Lung (tissue), 12 donors: ENCODE data around the gene PKNOX1. TPM values are rescaled to one million over a fixed set of nuclear protein-coding genes. Genes with fewer than 3 reads are reported as not detected.

Source experiments
- ATAC-seq: fragments of 200-7000 bp; cut with Tn5 transposase; one replicate; pipeline ENCODE4 v1.9.1; 2020; ENCODE audit warnings: moderate number of reproducible peaks; ENCODE audit not compliant: insufficient read depth, low FRiP score
- DNase-seq, 3 donors: peaks; one replicate each; pipeline ENCODE4 v3.0.0-alpha.2; 2013 to 2017
- H3K27ac ChIP-seq, 2 donors: one replicate each; pipeline ENCODE4 v1.5.1; 2013; ENCODE audit warnings: mild to moderate bottlenecking in 2 of 2, moderate library complexity in 2 of 2, control low read depth in 1 of 2, inconsistent platforms in 1 of 2, low read depth in 1 of 2, low read length in 1 of 2
- H3K27me3 ChIP-seq, 3 donors: one replicate each; pipeline ENCODE4 v1.5.1; 2013; ENCODE audit warnings: low read length in 2 of 3; ENCODE audit not compliant: control insufficient read depth in 3 of 3, insufficient read depth in 3 of 3
- H3K36me3 ChIP-seq, 4 donors: one replicate each; pipeline ENCODE4 v1.5.1; 2013; ENCODE audit warnings: low read length in 4 of 4, mild to moderate bottlenecking in 1 of 4, moderate library complexity in 1 of 4; ENCODE audit not compliant: control insufficient read depth in 4 of 4, insufficient read depth in 4 of 4
- H3K4me1 ChIP-seq, 5 donors: one replicate each; pipeline ENCODE4 v1.5.1; 2013; ENCODE audit warnings: low read length in 5 of 5, mild to moderate bottlenecking in 2 of 5, moderate library complexity in 1 of 5; ENCODE audit not compliant: control insufficient read depth in 5 of 5, insufficient read depth in 5 of 5
- H3K4me3 ChIP-seq: one replicate; pipeline ENCODE4 v1.5.1; 2013; ENCODE audit warnings: mild to moderate bottlenecking, control low read depth, moderate library complexity
- H3K9ac ChIP-seq, 2 donors: one replicate each; pipeline ENCODE4 v1.5.1; 2013; ENCODE audit warnings: low read length in 2 of 2, control low read depth in 1 of 2; ENCODE audit not compliant: insufficient read depth in 1 of 2
- H3K9me3 ChIP-seq, 4 donors: one replicate each; pipeline ENCODE4 v1.5.1; 2013; ENCODE audit warnings: low read length in 3 of 4, mild to moderate bottlenecking in 1 of 4, moderate library complexity in 1 of 4; ENCODE audit not compliant: control insufficient read depth in 4 of 4, insufficient read depth in 3 of 4
- CTCF ChIP-seq: IDR thresholded peaks from 2 replicates; pipeline ENCODE4 v1.5.1; 2012; ENCODE audit warnings: mild to moderate bottlenecking; ENCODE audit errors: control extremely low read depth, extremely low read depth
- WGBS, 2 donors: extraction: QIAGEN DNeasy Blood & Tissue Kit; methylation state at CpG; one replicate each; pipeline ENCODE4 v1.1.7; 2013; 5-methylcytosine and 5-hydroxymethylcytosine counted together
- polyA plus RNA-seq, 2 donors: library from polyadenylated mRNA; stranded (reverse); fragments of 200-250 nt; gene quantifications; one replicate each; pipeline ENCODE4 v1.2.1, GENCODE V29; 2013
- total RNA-seq, 2 donors: library from RNA; depleted of rRNA in 1 of 2; stranded (reverse); fragments of >200 nt in 1 of 2; gene quantifications; one replicate each; pipeline ENCODE4 v1.2.1, GENCODE V29; 2014 to 2021
- donor health status: control.
- donor health status: control.
- donor health status: Bipolar disorder and iron deficiency.
- donor health status: healthy.
- donor health status: DM: yes; HTN: yes; CAD: no.

The PKNOX1 gene
- total and polyA plus RNA-seq, 4 donors = 9.6 to 40.4 (median 14.2) TPM

DNA sequence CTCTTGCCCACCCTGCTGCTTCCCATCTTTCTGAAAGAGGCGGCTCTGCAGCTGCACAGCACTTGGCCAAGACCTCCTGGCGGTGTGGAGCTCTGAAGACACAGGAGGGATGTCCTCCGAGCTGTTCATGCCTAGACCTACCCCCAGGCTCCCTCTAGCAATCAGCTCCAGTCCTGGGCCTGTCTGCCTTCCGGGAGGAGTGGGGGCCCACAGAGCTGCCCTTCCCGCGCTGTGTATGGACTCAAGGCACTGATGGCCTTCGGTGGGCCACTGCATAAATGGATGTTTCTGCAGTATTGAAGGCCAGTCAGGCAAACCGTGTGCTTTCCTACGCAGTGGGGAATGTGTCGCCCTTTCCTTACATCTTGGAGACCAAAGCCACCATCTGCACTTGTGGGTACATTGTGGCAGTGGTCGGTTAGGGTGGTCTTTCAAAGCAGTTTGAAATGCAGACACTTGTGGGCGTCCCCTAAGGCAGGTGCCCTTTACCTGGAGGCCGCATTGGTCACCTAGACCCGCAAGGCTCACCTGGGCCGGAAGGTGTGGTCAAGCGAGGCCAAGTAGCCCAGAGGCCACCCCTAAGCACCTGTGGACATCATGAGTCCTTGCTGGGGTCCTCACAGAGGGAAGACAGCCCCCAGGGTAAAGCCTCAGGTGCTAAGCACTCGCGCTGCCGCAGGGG, 912 bp upstream of the PKNOX1 start:
- H3K9ac ChIP-seq = peak overlapping the region; percentile 82 to 85
- peak overlapping the region; percentile 3 for H3K4me3 ChIP-seq
- peak overlapping the region; percentile 68 to 72 for H3K27ac ChIP-seq
- DNase-seq (no peak), ATAC-seq (peak; percentile 3)
- no peak for TF ChIP-seq CTCF
- H3K9me3 ChIP-seq = peaks cover 0 to 4% (median 0%) of the 10 kb centered on the region in 4 donors
- H3K36me3 ChIP-seq = peaks cover 0 to 6% (median 2%) of the 10 kb centered on the region in 4 donors
- H3K4me1 ChIP-seq = peaks cover 0 to 16% (median 5%) of the 10 kb centered on the region in 5 donors
- WGBS, 2 donors = 66 to 72% methylated on average over 19 of the region's 19 CpGs
- no peaks in the 10 kb centered on the region for H3K27me3 ChIP-seq

DNA sequence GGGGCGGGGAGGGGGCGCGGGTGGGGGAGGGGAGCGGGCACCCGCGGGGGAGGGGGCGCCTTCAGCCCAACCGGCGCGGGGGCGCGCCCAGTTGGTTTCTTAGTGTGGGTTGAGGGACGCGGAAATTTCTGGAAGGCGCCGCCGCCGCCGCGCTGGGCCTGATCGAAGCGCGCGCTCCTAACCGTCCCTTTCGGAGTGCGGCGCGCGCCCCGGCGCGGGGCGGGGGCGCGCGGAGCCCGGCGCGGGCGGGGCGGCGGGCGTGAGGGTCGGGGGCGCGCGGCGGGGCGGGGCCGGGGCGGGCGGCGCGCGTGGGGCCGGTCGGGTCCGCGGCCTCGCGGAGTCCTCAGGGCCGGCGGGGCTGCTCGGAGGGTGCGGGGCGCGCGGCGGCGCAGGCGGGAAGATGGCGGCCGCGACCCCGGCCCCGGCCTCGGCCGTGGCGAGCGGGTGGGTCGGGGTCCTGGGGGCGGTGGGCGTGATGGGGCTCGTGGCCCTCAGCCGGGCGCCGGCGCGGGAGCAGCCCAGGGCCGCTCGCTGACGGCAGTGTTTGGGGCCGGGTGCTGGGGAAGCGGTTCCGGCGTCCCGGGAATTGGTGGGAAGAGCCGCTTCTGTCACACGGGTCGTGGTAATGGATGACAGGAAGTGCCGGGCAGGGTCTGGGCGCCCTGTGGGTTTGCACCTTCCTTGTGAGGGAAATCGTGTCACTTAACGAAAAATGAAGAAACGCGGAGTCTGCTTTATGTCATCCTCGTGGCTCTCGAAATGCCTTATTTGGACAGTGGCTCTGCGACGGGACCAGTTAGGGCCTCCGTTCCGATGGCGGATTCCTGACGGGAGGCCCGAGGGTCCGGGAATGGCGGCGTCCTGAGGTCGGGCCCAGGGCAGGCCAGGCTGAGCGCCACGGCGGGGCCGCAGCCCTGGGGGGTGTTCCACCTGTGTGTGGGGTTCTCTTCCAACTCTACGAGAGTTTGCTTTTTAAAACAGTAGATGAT, 764 bp downstream of the PKNOX1 start:
- Histone ChIP-seq H3K9ac (peak overlapping the region; percentile 80 to 89), H3K4me3 (peak overlapping the region; percentile 62), H3K36me3 (peaks cover 0 to 9% (median 3%) of the 10 kb centered on the region in 4 donors), H3K27me3 (no peaks in the 10 kb centered on the region), H3K27ac (peak overlapping the region; percentile 97 to 98), H3K4me1 (peaks cover 0 to 16% (median 5%) of the 10 kb centered on the region in 5 donors), H3K9me3 (peaks cover 0 to 4% (median 0%) of the 10 kb centered on the region in 4 donors)
- DNase-seq = peak; percentile 60 to 86 (median 71)
- WGBS, 2 donors = 0 to 1% methylated on average over 47 to 122 of the region's 125 CpGs
- no peak for ATAC-seq
- no peak for TF ChIP-seq CTCF

DNA sequence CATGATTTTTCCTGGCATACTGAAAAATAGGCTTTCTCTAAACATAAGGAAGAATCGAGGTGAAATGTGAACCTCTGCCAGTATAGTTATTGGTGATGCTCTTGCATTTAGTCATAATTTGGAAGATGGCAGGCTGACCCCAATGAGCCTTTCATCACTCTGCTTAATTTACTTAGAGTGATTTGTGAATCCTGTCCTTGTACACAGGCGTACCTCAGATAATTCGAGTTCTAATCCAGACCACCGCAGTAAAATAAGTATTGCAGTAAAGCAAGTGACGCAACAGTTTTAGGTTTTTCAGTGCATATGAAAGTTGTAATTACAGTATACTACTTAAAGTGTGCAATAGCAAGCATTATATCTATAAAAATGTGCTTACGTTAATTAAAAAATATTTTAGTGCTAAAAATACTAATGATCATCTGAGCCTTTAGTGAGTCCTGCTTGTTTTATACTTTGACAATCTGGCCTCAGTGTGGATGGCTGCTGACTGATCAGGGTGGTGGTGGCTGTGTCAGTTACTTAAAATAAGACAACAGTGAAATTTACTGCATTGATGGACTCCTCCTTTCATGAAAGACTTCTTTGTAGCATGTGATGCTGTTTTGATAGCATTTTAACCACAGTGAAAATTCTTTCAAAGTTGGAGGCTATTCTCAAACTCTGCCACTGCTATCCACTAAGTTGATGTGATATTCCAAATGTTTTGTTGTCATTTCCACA, 1.7 kb downstream of the PKNOX1 start:
- DNase-seq = no peak
- no peak for ATAC-seq
- no peak for TF ChIP-seq CTCF
- 46% methylated on average over 6 of the region's 6 CpGs for WGBS, 2 donors
- Histone ChIP-seq H3K4me3 (no peak overlapping the region), H3K4me1 (peaks cover 0 to 16% (median 7%) of the 10 kb centered on the region in 5 donors), H3K27me3 (no peaks in the 10 kb centered on the region), H3K36me3 (peaks cover 0 to 9% (median 3%) of the 10 kb centered on the region in 4 donors), H3K9ac (peak overlapping the region; percentile 80 to 89), H3K9me3 (peaks cover 0 to 4% (median 0%) of the 10 kb centered on the region in 4 donors), H3K27ac (peak overlapping the region in 1 of 2 donors; percentile 98)
